ENCODE results near the gene ARSG.

The ARSG gene

GRCh38 chr17:68432086-68432864, 141.0 kb downstream of the ARSG start:
- DNase-seq = no peak

GRCh38 chr17:68433211-68433610, 141.9 kb downstream of the ARSG start:
- DNase-seq = no peak

- DNase-seq = no peak
These were observed 142.7 kb downstream of the ARSG start for GRCh38 chr17:68433911-68434508.

- DNase-seq = no peak
These were observed 144.1 kb downstream of the ARSG start for GRCh38 chr17:68435361-68435760.

GRCh38 chr17:68435876-68436842, 144.9 kb downstream of the ARSG start:
- peak; percentile 81 for DNase-seq

GRCh38 chr17:68437979-68438822, 146.9 kb downstream of the ARSG start:
- no peak for DNase-seq

- no peak for DNase-seq
These were observed 148.5 kb downstream of the ARSG start for GRCh38 chr17:68439656-68440290.

GRCh38 chr17:68440526-68440925, 149.2 kb downstream of the ARSG start:
- DNase-seq = no peak

- DNase-seq = no peak
These were observed 149.9 kb downstream of the ARSG start for GRCh38 chr17:68441070-68441770.

GRCh38 chr17:68443972-68444464, 152.7 kb downstream of the ARSG start:
- DNase-seq = no peak

GRCh38 chr17:68445671-68446070, 154.4 kb downstream of the ARSG start:
- DNase-seq = no peak

- DNase-seq = peak; percentile 36
These were observed 155.3 kb downstream of the ARSG start for GRCh38 chr17:68446626-68447041.

- no peak for DNase-seq
These were observed 157.9 kb downstream of the ARSG start for GRCh38 chr17:68449021-68449739.

GRCh38 chr17:68450391-68450790, 159.1 kb downstream of the ARSG start:
- no peak for DNase-seq

- no peak for DNase-seq
These were observed 159.5 kb downstream of the ARSG start for GRCh38 chr17:68450801-68451200.

GRCh38 chr17:68451670-68452354, 160.5 kb downstream of the ARSG start:
- DNase-seq = no peak

- no peak for DNase-seq
These were observed 161.5 kb downstream of the ARSG start for GRCh38 chr17:68452724-68453290.

GRCh38 chr17:68453991-68454665, 162.8 kb downstream of the ARSG start:
- no peak for DNase-seq

- no peak for DNase-seq
These were observed 164.6 kb downstream of the ARSG start for GRCh38 chr17:68455901-68456338.

Data from retina (tissue), 1 donor.